SK-N-MC (cell line): ENCODE data around the gene CHTF18.

ENCODE experiments used
- DNase-seq: peaks from one replicate; pipeline ENCODE4 v3.0.0-alpha.2; 2011; ENCODE audit warnings: low read depth, low spot score
- H3K27ac ChIP-seq: fragments of 200-600 bp; sonication (generic); 2 replicates; pipeline ENCODE4 v1.5.1; 2016; ENCODE audit warnings: mixed run types
- H3K36me3 ChIP-seq: fragments of 200-600 bp; sonication (generic); 2 replicates; pipeline ENCODE4 v1.6.1; 2017; ENCODE audit warnings: antibody characterized with exemption, low read length, mixed read lengths; ENCODE audit not compliant: insufficient read depth
- H3K4me3 ChIP-seq: fragments of 200-600 bp; sonication (generic); 2 replicates; pipeline ENCODE4 v1.5.1; 2016
- H3K9ac ChIP-seq: fragments of 200-600 bp; sonication (generic); 2 replicates; pipeline ENCODE4 v1.8.0; 2017; ENCODE audit warnings: mixed run types, mixed read lengths; ENCODE audit not compliant: insufficient read length
- H3K9me3 ChIP-seq: fragments of 200-600 bp; sonication (generic); 2 replicates; pipeline ENCODE4 v1.6.1; 2017; ENCODE audit warnings: low read depth, mild to moderate bottlenecking, antibody characterized with exemption, low read length, moderate library complexity, mixed read lengths
- EZH2 ChIP-seq: fragments of 200-600 bp; sonication (generic); IDR thresholded peaks from one replicate; pipeline ENCODE4 v1.6.1; 2017; ENCODE audit warnings: antibody characterized with exemption
- FOXP2 ChIP-seq: optimal IDR thresholded peaks from 2 replicates; pipeline ENCODE3; 2011; ENCODE audit warnings: mild to moderate bottlenecking, moderate library complexity; ENCODE audit not compliant: insufficient read depth; ENCODE audit errors: extremely low read length, control extremely low read depth
- POLR2AphosphoS5 ChIP-seq: IDR thresholded peaks from 2 replicates; pipeline ENCODE4 v1.6.1; 2012; ENCODE audit warnings: mild to moderate bottlenecking, low read depth, low read length, borderline replicate concordance

The CHTF18 gene

DNA sequence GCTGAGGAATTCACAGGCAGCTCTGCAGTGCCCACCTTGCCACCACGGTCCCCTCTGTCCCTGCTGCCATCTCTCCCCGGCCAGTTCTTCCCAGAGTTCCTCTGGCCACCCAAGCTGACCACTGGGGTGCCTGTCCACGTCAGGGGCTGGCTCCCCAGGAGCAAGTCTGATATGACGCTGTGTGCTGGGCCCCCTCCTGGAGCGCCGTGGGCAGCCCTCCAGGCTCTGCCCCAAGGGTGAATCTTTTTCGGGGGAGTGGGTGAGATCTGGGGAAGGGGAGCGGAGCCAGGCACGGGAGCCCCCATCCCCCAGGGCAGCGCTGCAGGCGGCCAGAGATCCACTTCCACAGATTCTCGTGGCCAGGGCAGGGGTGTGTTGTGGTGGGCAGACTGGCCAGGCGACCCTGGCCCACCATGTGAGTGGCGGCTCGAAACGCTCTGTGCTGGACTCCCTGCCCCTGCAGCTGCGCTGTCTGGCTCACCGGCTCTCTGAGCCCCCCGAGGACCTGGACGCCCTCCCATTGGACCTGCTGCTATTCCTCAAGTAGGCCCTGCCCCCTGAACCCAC is 24.2 kb upstream of the CHTF18 start:
- Histone ChIP-seq H3K9ac (no peak overlapping the region), H3K9me3 (no peaks in the 10 kb centered on the region), H3K36me3 (no peaks in the 10 kb centered on the region), H3K27ac (no peak overlapping the region), H3K4me3 (no peak overlapping the region)
- TF ChIP-seq FOXP2 (no peak), POLR2AphosphoS5 (no peak), EZH2 (no peak)
- no peak for DNase-seq

DNA sequence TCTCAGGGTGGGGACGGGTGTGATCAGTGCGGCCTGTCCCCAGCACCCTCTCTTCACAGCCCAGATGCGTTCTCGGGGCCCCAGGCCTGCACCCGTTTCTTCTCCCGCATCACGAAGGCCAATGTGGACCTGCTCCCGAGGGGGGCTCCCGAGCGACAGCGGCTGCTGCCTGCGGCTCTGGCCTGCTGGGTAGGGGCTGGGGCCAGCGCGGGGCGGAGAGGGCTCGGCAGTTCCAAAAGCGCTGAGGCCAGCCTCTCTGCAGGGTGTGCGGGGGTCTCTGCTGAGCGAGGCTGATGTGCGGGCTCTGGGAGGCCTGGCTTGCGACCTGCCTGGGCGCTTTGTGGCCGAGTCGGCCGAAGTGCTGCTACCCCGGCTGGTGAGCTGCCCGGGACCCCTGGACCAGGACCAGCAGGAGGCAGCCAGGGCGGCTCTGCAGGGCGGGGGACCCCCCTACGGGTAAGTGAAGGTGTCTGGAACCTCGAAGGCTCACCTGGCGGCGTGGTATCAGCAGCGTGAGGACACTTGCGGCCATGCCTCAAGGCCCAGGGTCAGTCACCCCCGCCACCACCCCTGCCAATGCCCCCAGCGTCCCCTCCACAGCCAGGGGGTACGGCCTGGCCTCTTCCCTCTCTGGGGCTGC is 23.5 kb upstream of the CHTF18 start:
- TF ChIP-seq EZH2 = no peak
- TF ChIP-seq POLR2AphosphoS5 = no peak
- TF ChIP-seq FOXP2 = no peak
- no peak for DNase-seq
- Histone ChIP-seq H3K36me3 (no peaks in the 10 kb centered on the region), H3K4me3 (no peak overlapping the region), H3K27ac (no peak overlapping the region), H3K9ac (no peak overlapping the region), H3K9me3 (no peaks in the 10 kb centered on the region)

DNA sequence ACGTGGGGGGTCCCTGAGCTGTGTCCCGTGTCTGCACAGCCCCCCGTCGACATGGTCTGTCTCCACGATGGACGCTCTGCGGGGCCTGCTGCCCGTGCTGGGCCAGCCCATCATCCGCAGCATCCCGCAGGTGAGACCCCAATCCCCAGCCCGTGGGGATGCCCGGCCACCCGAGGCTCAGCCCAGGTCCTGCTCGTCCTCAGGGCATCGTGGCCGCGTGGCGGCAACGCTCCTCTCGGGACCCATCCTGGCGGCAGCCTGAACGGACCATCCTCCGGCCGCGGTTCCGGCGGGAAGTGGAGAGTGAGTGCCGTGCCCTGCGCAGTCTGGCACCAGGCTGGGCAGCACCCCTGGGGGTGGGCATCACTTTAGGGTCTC is 22.9 kb upstream of the CHTF18 start:
- no peak overlapping the region for H3K9ac ChIP-seq
- no peak overlapping the region for H3K4me3 ChIP-seq
- no peak overlapping the region for H3K27ac ChIP-seq

DNA sequence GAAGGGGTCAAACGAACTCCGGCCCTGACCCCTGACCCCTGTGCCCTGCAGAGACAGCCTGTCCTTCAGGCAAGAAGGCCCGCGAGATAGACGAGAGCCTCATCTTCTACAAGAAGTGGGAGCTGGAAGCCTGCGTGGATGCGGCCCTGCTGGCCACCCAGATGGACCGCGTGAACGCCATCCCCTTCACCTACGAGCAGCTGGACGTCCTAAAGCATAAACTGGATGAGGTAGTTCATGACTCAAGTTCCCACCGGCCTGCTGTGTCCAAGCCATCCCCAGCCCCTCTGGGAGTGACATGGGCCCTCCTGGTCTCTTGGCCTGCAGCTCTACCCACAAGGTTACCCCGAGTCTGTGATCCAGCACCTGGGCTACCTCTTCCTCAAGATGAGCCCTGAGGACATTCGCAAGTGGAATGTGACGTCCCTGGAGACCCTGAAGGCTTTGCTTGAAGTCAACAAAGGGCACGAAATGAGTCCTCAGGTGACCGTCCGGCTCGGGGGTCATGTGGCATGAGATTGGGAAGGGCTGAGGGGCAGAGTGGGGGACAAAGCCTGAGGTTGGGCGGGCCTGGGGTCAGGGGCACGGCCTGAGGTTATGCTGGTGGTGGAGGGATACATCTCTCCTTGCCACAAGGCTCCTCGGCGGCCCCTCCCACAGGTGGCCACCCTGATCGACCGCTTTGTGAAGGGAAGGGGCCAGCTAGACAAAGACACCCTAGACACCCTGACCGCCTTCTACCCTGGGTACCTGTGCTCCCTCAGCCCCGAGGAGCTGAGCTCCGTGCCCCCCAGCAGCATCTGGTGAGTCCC is 22.2 kb upstream of the CHTF18 start:
- H3K4me3 ChIP-seq = no peak overlapping the region
- H3K36me3 ChIP-seq = no peaks in the 10 kb centered on the region
- H3K27ac ChIP-seq = no peak overlapping the region
- no peak overlapping the region for H3K9ac ChIP-seq
- no peaks in the 10 kb centered on the region for H3K9me3 ChIP-seq
- DNase-seq = no peak
- TF ChIP-seq FOXP2 (no peak), POLR2AphosphoS5 (no peak), EZH2 (no peak)

More for the DNA sequence above, 22.9 kb upstream of the CHTF18 start:
- no peak for TF ChIP-seq POLR2AphosphoS5
- TF ChIP-seq EZH2 = no peak
- TF ChIP-seq FOXP2 = no peak
- Histone ChIP-seq H3K9me3 (no peaks in the 10 kb centered on the region), H3K36me3 (no peaks in the 10 kb centered on the region)
- DNase-seq = no peak

DNA sequence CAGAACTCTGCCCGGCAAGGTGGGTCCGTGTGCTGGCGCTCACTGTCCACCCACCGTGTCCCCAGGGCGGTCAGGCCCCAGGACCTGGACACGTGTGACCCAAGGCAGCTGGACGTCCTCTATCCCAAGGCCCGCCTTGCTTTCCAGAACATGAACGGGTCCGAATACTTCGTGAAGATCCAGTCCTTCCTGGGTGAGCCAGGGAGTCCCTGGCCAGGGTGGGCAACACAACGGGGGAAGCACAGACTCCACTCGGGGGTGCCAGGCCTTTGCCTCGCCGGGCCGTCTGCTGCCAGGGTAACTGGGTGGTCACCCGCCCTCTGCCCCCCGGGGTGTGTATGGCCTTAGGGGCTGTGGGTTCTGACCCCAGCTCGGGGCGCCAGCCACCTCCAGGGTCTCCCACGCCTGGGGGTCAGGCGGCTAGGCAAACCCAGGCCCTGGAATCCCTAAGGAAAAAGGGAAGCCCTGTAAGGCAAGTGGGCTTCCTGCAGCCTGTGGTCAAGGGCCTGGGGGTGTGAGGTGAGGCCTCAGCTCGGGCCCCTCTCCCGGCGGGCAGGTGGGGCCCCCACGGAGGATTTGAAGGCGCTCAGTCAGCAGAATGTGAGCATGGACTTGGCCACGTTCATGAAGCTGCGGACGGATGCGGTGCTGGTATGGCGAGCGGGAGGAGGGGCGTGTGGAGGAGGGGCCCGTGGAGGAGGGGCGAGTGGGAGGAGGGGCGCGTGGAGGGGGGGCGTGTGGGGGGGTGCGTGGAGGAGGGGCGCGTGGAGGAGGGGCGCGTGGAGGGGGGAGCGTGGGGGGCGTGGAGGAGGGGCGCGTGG is 21.4 kb upstream of the CHTF18 start:
- no peak for TF ChIP-seq EZH2
- no peak for TF ChIP-seq POLR2AphosphoS5
- TF ChIP-seq FOXP2 = no peak
- Histone ChIP-seq H3K36me3 (no peaks in the 10 kb centered on the region), H3K4me3 (no peak overlapping the region), H3K27ac (no peak overlapping the region), H3K9ac (no peak overlapping the region), H3K9me3 (no peaks in the 10 kb centered on the region)
- no peak for DNase-seq

DNA sequence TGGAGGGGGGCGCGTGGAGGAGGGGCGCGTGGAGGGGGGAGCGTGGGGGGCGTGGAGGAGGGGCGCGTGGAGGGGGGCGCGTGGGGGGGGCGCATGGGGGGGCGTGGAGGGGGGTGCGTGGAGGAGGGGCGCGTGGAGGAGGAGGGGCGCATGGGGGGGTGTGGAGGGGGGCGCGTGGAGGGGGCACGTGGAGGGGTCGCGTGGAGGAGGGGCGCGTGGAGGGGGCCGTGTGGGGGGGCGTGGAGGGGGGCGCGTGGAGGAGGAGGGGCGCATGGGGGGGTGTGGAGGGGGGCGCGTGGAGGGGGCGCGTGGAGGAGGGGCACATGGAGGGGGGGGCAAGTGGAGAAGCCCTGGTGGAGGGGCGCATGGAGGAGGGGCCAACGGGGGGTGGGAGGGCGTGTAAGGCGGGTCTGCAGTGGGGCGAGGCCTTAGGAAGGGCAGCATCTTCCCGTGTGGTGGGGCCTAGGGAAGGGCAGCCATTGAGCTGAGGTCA is 20.6 kb upstream of the CHTF18 start:
- H3K27ac ChIP-seq = no peak overlapping the region
- H3K9ac ChIP-seq = no peak overlapping the region
- no peaks in the 10 kb centered on the region for H3K9me3 ChIP-seq
- DNase-seq = no peak
- no peaks in the 10 kb centered on the region for H3K36me3 ChIP-seq
- no peak for TF ChIP-seq FOXP2
- TF ChIP-seq EZH2 = no peak
- TF ChIP-seq POLR2AphosphoS5 = no peak
- H3K4me3 ChIP-seq = no peak overlapping the region

DNA sequence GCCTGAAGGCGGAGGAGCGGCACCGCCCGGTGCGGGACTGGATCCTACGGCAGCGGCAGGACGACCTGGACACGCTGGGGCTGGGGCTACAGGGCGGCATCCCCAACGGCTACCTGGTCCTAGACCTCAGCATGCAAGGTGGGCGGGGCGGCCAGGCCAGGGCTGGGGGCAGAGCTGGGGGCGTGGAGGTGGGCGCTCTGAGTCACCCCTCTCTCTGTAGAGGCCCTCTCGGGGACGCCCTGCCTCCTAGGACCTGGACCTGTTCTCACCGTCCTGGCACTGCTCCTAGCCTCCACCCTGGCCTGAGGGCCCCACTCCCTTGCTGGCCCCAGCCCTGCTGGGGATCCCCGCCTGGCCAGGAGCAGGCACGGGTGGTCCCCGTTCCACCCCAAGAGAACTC is 20.0 kb upstream of the CHTF18 start:
- no peak for TF ChIP-seq FOXP2
- no peak for TF ChIP-seq POLR2AphosphoS5
- no peak for TF ChIP-seq EZH2
- H3K9me3 ChIP-seq = no peaks in the 10 kb centered on the region
- H3K27ac ChIP-seq = no peak overlapping the region
- H3K4me3 ChIP-seq = no peak overlapping the region
- no peak overlapping the region for H3K9ac ChIP-seq
- no peak for DNase-seq
- no peaks in the 10 kb centered on the region for H3K36me3 ChIP-seq

DNA sequence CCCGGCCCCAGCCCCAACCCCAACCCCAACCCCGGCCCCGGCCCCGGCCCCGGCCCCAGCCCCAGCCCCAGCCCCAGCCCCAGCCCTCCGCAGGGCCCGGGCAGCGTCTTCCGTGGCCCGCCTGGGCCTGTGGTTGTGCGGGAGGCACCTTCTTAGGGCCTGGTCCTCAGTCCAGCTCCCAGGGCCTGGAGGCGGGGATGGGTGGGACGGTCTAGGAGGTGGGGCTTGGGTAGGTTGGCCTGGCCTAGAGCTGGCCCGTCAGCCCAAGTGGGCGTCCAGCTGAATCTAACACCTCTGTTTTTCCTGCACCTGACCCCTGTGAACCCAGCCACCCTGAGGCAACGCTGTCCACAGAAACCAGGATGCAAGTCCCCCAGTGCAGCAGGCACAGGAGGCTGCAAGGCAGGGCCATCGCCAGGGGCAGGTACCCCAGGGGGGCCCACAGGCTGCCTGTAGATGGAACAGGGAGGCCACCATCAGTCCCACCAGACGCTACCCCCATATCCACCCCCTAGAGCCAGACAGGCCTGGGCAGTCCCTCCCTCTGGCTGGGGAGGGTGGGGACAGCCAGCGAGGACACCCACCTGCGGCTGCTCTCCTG is 19.1 kb upstream of the CHTF18 start:
- TF ChIP-seq POLR2AphosphoS5 (no peak), FOXP2 (no peak), EZH2 (no peak)
- Histone ChIP-seq H3K36me3 (no peaks in the 10 kb centered on the region), H3K27ac (no peak overlapping the region), H3K9me3 (no peaks in the 10 kb centered on the region), H3K9ac (no peak overlapping the region), H3K4me3 (no peak overlapping the region)
- DNase-seq = no peak
